ENCODE results near the gene OR6C65. TPM values are rescaled to one million over a fixed set of nuclear protein-coding genes. Genes with fewer than 3 reads are reported as not detected.
"Not testable (repeated sequence)": the region's sequence is repeated elsewhere in the genome, so short reads cannot be mapped to it uniquely, and the experiment has no call there.

Gene OR6C65
- not detected for total RNA-seq

- Histone ChIP-seq H3K4me1 (no peaks in the 10 kb centered on the region), H3K27ac (no peak within 1 kb of the TSS), H3K4me3 (no peak within 1 kb of the TSS), H3K9me3 (no peaks in the 10 kb centered on the region), H3K27me3 (no peaks in the 10 kb centered on the region), H3K36me3 (no peaks in the 10 kb centered on the region), H3K9ac (ENCODE audit: low read depth in 2 of 2, low read length in 2 of 2) (no peak within 1 kb of the TSS)
- intact Hi-C loops (cut with DNase I), result no loop called here
- TF ChIP-seq, protein P1, sequence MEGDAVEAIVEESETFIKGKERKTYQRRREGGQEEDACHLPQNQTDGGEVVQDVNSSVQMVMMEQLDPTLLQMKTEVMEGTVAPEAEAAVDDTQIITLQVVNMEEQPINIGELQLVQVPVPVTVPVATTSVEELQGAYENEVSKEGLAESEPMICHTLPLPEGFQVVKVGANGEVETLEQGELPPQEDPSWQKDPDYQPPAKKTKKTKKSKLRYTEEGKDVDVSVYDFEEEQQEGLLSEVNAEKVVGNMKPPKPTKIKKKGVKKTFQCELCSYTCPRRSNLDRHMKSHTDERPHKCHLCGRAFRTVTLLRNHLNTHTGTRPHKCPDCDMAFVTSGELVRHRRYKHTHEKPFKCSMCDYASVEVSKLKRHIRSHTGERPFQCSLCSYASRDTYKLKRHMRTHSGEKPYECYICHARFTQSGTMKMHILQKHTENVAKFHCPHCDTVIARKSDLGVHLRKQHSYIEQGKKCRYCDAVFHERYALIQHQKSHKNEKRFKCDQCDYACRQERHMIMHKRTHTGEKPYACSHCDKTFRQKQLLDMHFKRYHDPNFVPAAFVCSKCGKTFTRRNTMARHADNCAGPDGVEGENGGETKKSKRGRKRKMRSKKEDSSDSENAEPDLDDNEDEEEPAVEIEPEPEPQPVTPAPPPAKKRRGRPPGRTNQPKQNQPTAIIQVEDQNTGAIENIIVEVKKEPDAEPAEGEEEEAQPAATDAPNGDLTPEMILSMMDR (IDR thresholded peaks at IDR 0.05), result no peak
- no peak for DNase-seq
These were observed at the start of gene OR6C65 for GRCh38 chr12:55400229-55400628. OR6C65 (plus strand) TSS chr12:55400529; CDS start chr12:55400529, 0 bp downstream.

GRCh38 chr12:55355338-55355737, 45.0 kb upstream of the OR6C65 start:
- H3K27me3 ChIP-seq; H3K4me3 ChIP-seq; H3K9ac ChIP-seq (ENCODE audit: low read depth in 2 of 2, low read length in 2 of 2); DNase-seq; intact Hi-C loops (cut with DNase I); H3K36me3 ChIP-seq; H3K4me1 ChIP-seq; H3K27ac ChIP-seq; H3K9me3 ChIP-seq: not testable (repeated sequence)

DNA sequence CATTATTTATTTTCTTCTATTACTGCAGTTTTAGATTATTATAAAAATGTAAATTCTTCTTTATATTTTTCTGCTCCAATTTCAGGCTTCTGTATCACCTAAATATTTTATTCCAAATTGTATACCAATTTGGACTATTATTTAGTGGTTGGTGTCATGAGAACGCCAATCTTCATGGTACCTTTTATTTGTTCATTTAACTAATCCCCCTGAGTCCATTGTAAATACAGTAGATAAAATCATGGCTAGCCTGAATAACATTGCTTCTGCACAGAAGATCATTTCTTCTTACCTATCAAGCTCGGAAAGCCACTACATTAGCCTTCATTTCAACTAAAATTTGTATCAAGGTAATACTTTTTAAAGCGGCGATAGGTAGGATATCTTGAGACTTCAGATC, 37.7 kb upstream of the OR6C65 start, which contains the start of gene OR6C75:
Gene OR6C75 (plus strand): TSS at position 301 of the 400 bp plus-strand sequence. CDS start 2,136 bp downstream, outside the sequence.
- H3K9me3 ChIP-seq, result no peaks in the 10 kb centered on the region
- DNase-seq, result no peak
- H3K27me3 ChIP-seq, result no peaks in the 10 kb centered on the region
- no peak within 1 kb of the TSS for H3K9ac ChIP-seq (ENCODE audit: low read depth in 2 of 2, low read length in 2 of 2)
- H3K36me3 ChIP-seq, result no peaks in the 10 kb centered on the region
- TF ChIP-seq, protein P1 (IDR thresholded peaks at IDR 0.05), result no peak
- no peak within 1 kb of the TSS for H3K27ac ChIP-seq
- intact Hi-C loops (cut with DNase I), result no loop called here
- H3K4me3 ChIP-seq, result no peak within 1 kb of the TSS
- H3K4me1 ChIP-seq, result no peaks in the 10 kb centered on the region

DNA sequence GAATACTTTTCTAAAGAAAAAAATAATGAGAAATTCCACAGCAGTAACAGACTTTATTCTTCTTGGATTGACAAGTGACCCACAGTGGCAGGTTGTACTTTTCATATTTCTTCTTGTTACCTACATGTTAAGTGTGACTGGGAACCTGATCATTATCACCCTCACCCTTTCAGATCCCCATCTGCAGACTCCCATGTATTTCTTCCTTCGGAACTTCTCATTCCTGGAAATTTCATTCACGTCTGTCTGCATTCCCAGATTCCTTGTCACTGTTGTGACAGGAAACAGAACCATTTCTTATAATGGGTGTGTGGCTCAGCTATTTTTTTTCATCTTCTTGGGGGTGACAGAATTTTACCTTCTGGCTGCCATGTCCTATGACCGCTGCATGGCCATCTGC, 35.2 kb upstream of the OR6C65 start:
- Histone ChIP-seq H3K9ac (ENCODE audit: low read depth in 2 of 2, low read length in 2 of 2) (no peak overlapping the region), H3K9me3 (no peaks in the 10 kb centered on the region), H3K27me3 (no peaks in the 10 kb centered on the region), H3K27ac (no peak overlapping the region), H3K36me3 (no peaks in the 10 kb centered on the region), H3K4me1 (no peaks in the 10 kb centered on the region), H3K4me3 (no peak overlapping the region)
- intact Hi-C loops (cut with DNase I), result no loop called here
- TF ChIP-seq, protein P1 (IDR thresholded peaks at IDR 0.05), result no peak
- no peak for DNase-seq

DNA sequence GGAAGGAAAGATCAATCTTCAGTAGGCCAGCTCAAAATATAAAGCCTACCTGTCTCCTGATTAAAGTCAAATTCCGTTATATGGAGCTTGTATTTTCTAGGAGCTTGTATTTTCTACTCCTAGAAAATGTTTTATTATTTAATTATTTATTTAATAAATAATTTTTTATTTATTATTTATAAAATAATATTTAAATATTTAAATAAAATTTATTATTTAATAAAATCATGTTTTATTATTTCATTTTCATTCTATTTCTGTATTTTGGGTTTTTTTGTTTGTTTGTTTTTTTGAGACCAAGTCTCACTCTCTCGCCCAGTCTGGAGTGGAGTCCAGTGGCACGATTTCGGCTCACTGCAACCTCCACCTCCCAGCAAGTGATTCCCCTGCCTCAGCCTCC, 27.8 kb upstream of the OR6C65 start:
- Histone ChIP-seq H3K9me3 (no peaks in the 10 kb centered on the region), H3K27me3 (no peaks in the 10 kb centered on the region), H3K4me1 (no peaks in the 10 kb centered on the region), H3K9ac (ENCODE audit: low read depth in 2 of 2, low read length in 2 of 2) (no peak overlapping the region), H3K4me3 (no peak overlapping the region), H3K27ac (no peak overlapping the region), H3K36me3 (no peaks in the 10 kb centered on the region)
- intact Hi-C loops (cut with DNase I), result no loop called here
- TF ChIP-seq, protein P1 (IDR thresholded peaks at IDR 0.05), result no peak
- no peak for DNase-seq

GRCh38 chr12:55385891-55386290, 14.4 kb upstream of the OR6C65 start:
- Histone ChIP-seq H3K4me3 (no peak overlapping the region), H3K9me3 (no peaks in the 10 kb centered on the region), H3K27ac (no peak overlapping the region), H3K4me1 (no peaks in the 10 kb centered on the region), H3K9ac (ENCODE audit: low read depth in 2 of 2, low read length in 2 of 2) (no peak overlapping the region), H3K36me3 (no peaks in the 10 kb centered on the region), H3K27me3 (no peaks in the 10 kb centered on the region)
- TF ChIP-seq, protein P1 (IDR thresholded peaks at IDR 0.05), result no peak
- intact Hi-C loops (cut with DNase I), result no loop called here
- no peak for DNase-seq

Data from colonic mucosa (tissue), 4 donors.